GM19035 (cell line): ENCODE data around the gene LAMTOR2.

Source experiments
- ATAC-seq: cut with Tn5 transposase; IDR thresholded peaks from one replicate; pipeline ENCODE4 v1.9.1; 2021; ENCODE audit not compliant: unreplicated experiment

LAMTOR2 gene

GRCh38 chr1:156074661-156075060 lies 20.1 kb downstream of the LAMTOR2 start:
- no peak for ATAC-seq

- no peak for ATAC-seq
These were observed 20.6 kb downstream of the LAMTOR2 start for GRCh38 chr1:156075162-156075561.

- ATAC-seq, result no peak
These were observed 21.2 kb downstream of the LAMTOR2 start for GRCh38 chr1:156075775-156076204.

GRCh38 chr1:156076609-156077429 lies 22.2 kb downstream of the LAMTOR2 start:
- peak; percentile 71 for ATAC-seq

GRCh38 chr1:156077430-156077760 lies 22.8 kb downstream of the LAMTOR2 start:
- ATAC-seq, result no peak

- ATAC-seq, result no peak
These were observed 24.1 kb downstream of the LAMTOR2 start for GRCh38 chr1:156078728-156079127.

- no peak for ATAC-seq
These were observed 25.2 kb downstream of the LAMTOR2 start for GRCh38 chr1:156079762-156080161.

GRCh38 chr1:156080241-156080862 lies 25.8 kb downstream of the LAMTOR2 start:
- ATAC-seq, result no peak

- no peak for ATAC-seq
These were observed 26.2 kb downstream of the LAMTOR2 start for GRCh38 chr1:156080863-156081179.

GRCh38 chr1:156081180-156081916 lies 26.8 kb downstream of the LAMTOR2 start:
- no peak for ATAC-seq

- no peak for ATAC-seq
These were observed 27.3 kb downstream of the LAMTOR2 start for GRCh38 chr1:156081917-156082308.

- ATAC-seq, result peak; percentile 47
These were observed 27.9 kb downstream of the LAMTOR2 start, which contains the start of gene MEX3A for GRCh38 chr1:156082309-156083091. Gene MEX3A (minus strand): TSS chr1:156082465. CDS start chr1:156081998, 467 bp downstream.

GRCh38 chr1:156083800-156084790 lies 29.5 kb downstream of the LAMTOR2 start:
- no peak for ATAC-seq

- ATAC-seq, result no peak
These were observed 31.7 kb downstream of the LAMTOR2 start for GRCh38 chr1:156086256-156086662.

- ATAC-seq, result no peak
These were observed 35.1 kb downstream of the LAMTOR2 start for GRCh38 chr1:156089704-156090103.

GRCh38 chr1:156090138-156090839 lies 35.7 kb downstream of the LAMTOR2 start:
- ATAC-seq, result no peak

- peak; percentile 70 for ATAC-seq
These were observed 36.2 kb downstream of the LAMTOR2 start for GRCh38 chr1:156090840-156091188.

- no peak for ATAC-seq
These were observed 37.0 kb downstream of the LAMTOR2 start for GRCh38 chr1:156091610-156092009.

GRCh38 chr1:156095906-156096508 lies 41.4 kb downstream of the LAMTOR2 start:
- ATAC-seq, result no peak
